CD4-positive, alpha-beta T cell treated with Interleukin-2 at 100 ng/mL for 4 hours (primary cell): ENCODE results near the gene CPLX1.
"Not testable (repeated sequence)": the region's sequence is repeated elsewhere in the genome, so short reads cannot be mapped to it uniquely, and the experiment has no call there.

Source experiments
- DNase-seq: peaks from one replicate; pipeline ENCODE4 v3.0.0-alpha.2; 2020; ENCODE audit warnings: low spot score

The CPLX1 gene

GRCh38 chr4:757111-757510 is 68.8 kb downstream of the CPLX1 start:
- no peak for DNase-seq

GRCh38 chr4:754221-755120 is 71.5 kb downstream of the CPLX1 start:
- DNase-seq = no peak

DNA sequence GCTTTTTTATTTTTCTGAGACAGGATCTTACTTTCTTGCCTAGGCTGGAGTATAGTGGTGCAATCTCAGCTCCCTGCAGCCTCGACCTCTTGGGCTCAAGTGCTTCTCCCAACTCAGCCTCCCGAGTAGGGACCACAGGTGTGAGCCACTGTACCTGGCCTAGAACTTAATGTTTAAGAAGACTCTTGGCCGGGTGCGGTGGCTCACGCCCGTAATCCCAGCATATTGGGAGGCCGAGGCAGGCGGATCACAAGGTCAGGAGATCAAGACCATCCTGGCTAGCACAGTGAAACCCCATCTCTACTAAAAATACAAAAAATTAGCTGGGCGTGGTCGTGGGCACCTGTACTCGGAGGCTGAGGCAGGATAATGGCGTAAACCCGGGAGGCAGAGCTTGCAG is 72.7 kb downstream of the CPLX1 start:
- not testable (repeated sequence) for DNase-seq

DNA sequence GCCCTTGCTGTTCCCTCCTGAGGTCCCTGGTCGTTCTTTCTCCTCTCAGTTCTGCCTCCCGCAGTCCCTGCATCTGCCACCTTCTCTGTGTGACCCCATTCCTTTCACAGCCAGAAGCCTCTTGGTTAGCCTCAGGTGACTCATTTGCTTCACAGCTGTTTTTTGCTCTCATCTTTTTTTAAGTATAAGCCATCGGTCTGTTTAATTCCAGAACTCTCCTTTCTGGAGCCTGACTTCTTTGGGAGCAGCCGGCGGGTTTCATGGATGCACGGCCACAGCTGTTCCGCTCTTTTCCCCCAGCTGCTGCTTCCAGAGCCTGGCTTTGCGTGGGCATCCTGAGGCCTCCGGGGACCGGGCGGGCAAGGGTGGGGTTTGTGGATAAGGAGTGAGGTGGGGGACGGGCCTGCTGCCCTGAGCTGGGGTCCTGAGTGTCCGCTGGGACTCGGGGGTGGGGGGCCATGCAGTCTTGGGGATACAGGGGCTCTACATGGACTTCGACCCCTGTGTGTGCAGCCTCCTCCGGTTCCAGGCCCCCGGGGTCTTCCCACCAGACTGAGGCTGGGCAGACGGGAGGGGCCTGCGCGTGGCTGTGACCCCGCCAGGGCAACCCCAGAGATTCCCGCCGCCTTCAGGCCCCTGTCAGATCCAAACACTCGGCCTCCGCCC is 73.6 kb downstream of the CPLX1 start:
- no peak for DNase-seq

DNA sequence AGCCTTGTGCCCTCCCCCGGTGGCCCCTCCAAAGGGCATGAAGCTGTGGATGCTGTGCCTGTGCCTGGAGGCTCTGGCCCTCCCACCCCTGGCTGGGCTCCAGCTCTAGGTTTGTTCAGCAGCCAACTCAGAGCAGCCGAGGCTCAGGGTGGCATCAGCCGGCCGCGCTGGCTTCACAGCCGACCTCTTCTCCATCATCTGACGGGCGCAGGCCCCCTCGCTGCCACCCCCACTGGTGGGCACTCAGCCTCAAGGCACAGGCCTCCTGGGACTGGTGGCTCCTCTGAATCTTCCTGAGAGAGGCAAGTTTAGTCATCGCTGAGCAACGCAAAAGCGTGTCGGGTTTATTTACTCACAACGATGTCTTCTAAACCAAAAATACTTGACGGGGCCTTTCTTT is 74.3 kb downstream of the CPLX1 start:
- DNase-seq = no peak

DNA sequence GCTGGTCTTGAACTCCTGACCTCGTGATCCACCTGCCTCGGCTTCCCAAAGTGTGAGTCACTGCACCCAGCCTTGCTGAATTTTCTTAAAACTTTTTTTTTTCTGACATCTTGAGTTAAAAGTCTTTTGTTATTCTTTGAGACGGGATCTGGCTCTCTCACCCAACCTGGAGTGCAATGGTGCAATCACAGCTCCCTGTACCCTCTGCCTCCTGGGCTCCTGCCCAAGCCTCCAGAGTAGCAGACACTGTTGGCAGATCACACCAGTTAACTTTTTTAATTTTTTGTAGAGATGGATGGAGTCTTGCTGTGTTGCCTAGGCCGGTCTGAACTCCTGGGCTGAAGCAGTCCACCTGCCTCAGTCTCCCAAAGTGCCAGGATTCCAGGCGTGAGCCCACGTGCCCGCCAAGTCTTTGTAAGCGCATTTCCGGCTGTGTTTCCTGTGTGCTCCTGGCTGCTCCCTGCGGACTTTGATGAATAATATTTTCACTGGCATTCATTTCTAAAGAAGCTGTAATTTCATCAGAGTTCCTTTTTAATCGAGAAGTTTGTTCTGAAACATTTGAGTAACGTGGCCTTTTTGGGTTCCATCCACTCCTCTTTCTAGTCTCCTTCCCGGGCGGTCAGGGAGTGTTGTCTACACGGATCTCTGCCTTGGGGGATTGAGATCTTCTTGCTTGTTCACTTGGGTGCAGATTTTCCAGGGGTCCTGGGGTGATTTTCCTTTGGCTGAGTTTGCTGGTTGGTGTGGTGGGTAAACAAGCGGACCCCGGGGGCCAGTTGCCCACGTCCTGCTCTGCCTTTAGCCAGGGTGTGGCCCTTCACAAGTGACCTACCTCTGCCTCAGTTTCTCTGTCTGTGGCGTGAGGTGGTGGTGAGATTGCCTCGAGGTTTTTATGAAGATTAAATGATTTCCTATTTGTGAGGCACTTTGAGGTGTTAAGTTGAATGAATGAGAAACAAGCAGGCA is 75.9 kb downstream of the CPLX1 start:
- no peak for DNase-seq

DNA sequence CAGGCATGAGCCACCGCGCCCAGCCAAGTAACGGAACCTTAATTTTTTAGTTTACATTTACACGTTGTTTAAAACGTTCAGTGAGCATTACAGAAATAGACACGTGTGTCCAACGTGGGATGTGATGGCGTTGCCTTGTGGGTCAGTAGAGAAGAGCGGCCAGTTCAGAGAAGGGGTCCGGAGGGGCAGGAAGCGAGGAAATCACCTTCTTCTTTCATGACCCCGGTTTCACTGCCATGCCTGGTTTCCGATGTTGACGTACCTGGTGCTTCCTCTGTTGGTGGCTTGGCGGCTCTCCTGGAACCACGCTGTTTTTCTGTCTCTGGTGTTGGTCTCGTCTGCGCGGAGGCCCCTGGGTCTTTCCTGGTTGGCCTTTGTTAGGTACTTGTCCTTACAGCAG is 77.5 kb downstream of the CPLX1 start:
- no peak for DNase-seq

DNA sequence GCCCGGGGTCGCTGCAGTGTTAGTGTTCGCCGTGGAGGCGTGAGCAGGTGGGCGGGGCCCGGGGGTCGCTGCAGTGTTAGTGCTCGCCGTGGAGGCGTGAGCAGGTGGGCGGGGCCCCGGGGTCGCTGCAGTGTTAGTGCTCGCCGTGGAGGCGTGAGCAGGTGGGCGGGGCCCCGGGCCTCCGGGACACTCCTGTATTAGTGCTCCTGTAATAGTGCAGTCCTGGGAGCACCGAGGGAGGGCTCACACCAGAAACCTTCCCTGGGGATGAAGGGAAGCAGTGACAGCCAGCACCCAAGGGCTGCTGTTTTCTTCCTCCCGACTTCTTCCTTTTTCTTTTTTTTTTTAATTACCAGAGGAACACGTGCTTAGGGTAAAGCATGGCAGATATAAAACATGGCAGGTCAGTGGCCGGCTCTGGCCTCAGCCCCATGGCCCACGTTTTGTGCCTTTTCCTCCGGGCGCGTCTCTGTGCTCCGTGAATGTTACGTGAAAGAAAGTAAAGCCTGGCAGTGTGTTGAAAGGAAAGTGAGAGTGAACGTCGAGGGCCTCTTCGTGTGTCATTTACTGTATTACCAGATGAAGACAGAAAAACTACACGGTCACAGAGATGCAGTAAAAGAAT is 78.3 kb downstream of the CPLX1 start:
- no peak for DNase-seq

GRCh38 chr4:744212-744841 is 81.6 kb downstream of the CPLX1 start:
- no peak for DNase-seq

DNA sequence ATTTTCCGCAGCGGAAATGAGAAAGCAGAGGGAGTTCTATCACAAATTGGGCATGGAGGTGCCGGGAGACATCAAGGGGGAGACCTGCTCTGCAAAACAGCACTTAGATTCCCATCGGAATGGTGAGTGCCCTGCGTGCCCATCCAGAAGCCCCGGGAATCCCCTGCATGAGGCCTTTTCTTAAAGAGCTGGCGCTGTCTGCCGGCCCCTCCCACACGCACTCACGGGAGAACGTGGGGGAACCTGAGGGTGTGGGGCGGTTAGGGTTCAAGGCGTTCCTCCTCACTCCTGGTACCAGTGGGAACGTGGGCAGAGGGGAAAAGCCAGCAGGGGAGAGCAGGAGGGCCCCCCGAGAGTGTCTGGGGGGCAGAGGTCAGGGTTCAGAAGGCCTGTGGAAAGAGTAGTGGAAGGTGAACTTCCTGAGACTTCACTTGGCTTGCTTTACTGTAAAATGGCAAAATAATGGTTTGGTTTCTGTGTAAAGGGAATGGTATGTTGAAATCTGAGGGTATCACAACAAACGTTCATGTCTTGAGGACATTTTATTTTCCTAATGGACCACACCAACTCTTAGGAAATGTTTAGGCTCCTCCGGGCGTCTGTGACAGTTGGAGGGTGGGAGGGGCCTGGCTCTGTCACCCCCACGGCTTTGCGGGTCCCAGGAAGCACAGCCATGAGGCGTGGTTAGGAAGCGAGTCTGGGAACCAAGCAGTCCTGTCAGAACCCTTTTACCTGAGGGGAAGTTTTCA is 82.3 kb downstream of the CPLX1 start:
- no peak for DNase-seq

GRCh38 chr4:742742-743311 is 83.1 kb downstream of the CPLX1 start:
- peak; percentile 81 for DNase-seq

GRCh38 chr4:742096-742741 is 83.7 kb downstream of the CPLX1 start:
- DNase-seq = no peak

DNA sequence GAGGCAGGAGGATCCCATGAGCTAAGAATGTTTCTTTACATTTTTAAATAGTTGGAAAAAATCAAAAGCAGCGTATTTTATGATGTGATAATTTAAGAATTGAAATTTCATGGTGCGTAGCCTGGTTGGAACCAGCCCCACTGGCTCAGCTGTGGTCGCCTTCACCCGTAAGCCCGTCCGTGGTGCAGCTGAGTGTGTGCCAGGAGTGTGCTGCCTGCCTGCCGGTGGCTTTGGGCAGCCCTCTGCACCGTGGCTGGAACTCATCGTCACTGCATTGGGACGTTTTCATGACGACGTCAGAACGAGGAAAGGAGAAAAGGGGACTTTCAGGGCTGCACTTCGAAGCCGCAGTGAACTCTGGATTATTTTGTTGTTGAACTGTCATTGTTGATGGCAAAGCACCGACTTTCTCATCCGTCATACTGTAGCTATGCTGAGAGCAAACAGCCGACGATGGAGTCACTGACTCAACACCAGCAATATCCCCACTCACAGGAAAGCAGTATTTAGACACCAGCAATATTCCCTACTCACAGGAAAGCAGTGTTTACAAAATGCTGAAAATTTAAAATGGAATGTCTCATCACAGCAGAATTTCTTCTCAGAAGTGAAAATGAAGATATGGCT is 85.2 kb downstream of the CPLX1 start:
- no peak for DNase-seq

GRCh38 chr4:740011-740410 is 85.9 kb downstream of the CPLX1 start:
- no peak for DNase-seq

DNA sequence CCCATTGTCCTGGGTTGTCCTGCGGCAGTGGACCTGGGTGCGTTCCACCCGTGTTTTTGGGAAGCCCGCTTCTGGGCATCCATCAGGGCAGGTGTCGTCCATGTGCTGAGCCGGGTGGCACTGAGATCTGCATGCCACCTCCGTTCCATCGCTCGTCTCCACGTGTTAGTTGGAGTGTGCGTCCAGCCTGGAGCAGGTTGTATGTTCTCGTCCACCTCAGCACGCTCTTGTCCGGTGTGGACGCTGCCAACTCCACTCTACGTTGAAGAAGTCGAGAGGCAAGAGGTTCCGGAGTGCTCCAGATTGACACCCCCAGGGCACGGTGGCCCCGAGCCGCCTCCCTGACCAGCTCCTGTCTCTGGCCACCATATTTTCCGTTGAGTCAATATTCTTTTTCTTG is 86.4 kb downstream of the CPLX1 start:
- DNase-seq = no peak

DNA sequence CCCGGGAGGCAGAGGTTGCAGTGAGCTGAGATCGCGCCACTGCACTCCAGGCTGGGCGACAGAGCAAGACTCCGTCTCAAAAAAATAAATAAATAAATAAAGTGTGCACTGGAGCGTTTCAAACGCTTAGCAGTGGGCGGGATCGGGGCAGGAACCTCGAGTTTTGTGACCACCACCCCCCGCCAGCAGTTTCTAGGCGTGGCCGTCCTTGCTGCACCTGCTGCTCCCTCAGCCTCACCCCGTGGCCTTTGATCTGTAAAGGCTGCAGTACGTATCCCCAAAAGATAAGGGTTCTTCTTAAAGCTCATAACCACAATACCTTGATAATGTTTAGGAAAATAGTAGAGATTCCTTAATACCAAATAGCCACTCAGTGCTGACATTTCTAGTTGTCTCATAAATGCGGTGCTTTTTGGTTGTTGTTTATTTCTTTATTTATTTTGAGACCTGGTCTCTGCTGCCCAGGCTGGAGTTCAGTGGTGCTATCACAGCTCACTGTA is 87.1 kb downstream of the CPLX1 start:
- no peak for DNase-seq

DNA sequence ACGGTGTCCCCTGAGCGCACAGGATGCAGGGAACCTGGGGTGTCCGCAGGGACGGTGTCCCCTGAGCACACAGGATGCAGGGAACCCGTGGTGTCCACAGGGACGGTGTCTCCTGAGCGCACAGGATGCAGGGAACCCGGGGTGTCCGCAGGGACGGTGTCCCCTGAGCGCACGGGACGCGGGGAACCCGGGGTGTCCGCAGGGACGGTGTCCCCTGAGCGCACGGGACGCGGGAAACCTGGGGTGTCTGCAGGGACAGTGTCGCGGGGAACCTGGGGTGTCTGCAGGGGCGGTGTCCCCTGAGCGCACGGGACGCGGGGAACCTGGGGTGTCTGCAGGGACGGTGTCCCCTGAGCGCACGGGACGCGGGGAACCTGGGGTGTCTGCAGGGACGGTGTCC is 89.4 kb downstream of the CPLX1 start:
- DNase-seq = not testable (repeated sequence)

- DNase-seq = no peak
Measured at GRCh38 chr4:735583-735982, 90.3 kb downstream of the CPLX1 start.
